Measurements from ENCODE around the gene SIX4.

The SIX4 gene

GRCh38 chr14:60670989-60671388, 53.2 kb downstream of the SIX4 start:
- no peak overlapping the region for H3K4me3 ChIP-seq (ENCODE audit: low read length)
- no peaks in the 10 kb centered on the region for H3K27me3 ChIP-seq (ENCODE audit: low read depth, low read length)
- H3K9ac ChIP-seq (ENCODE audit: low read length), result no peak overlapping the region
- H3K79me2 ChIP-seq (ENCODE audit: low read length), result no peaks in the 10 kb centered on the region
- H3K27ac ChIP-seq (ENCODE audit: low read length), result no peak overlapping the region
- H3K36me3 ChIP-seq (replicated peaks; ENCODE audit: low read depth, low read length), result no peaks in the 10 kb centered on the region
- no peaks in the 10 kb centered on the region for H3K4me1 ChIP-seq (ENCODE audit: low read length)
- no peaks in the 10 kb centered on the region for H3K9me3 ChIP-seq (ENCODE audit: insufficient read depth, low read length)
- TF ChIP-seq CTCF (IDR thresholded peaks at IDR 0.05; ENCODE audit: low read depth, low read length) (no peak), EZH2phosphoT487 (IDR thresholded peaks at IDR 0.05; ENCODE audit: low read depth) (no peak)
- no peak overlapping the region for H3K4me2 ChIP-seq (ENCODE audit: low read length)
- no peaks in the 10 kb centered on the region for H4K20me1 ChIP-seq (ENCODE audit: insufficient read depth, low read length)
- no peak overlapping the region for H2AFZ ChIP-seq (ENCODE audit: low read depth, low read length)

- H3K27me3 ChIP-seq (ENCODE audit: low read depth, low read length), result no peaks in the 10 kb centered on the region
- no peak overlapping the region for H3K4me3 ChIP-seq (ENCODE audit: low read length)
- H3K36me3 ChIP-seq (replicated peaks; ENCODE audit: low read depth, low read length), result no peaks in the 10 kb centered on the region
- H2AFZ ChIP-seq (ENCODE audit: low read depth, low read length), result no peak overlapping the region
- no peaks in the 10 kb centered on the region for H3K9me3 ChIP-seq (ENCODE audit: insufficient read depth, low read length)
- H3K4me2 ChIP-seq (ENCODE audit: low read length), result no peak overlapping the region
- H3K27ac ChIP-seq (ENCODE audit: low read length), result no peak overlapping the region
- no peaks in the 10 kb centered on the region for H3K79me2 ChIP-seq (ENCODE audit: low read length)
- TF ChIP-seq EZH2phosphoT487 (IDR thresholded peaks at IDR 0.05; ENCODE audit: low read depth), result no peak
- no peak for TF ChIP-seq CTCF (IDR thresholded peaks at IDR 0.05; ENCODE audit: low read depth, low read length)
- H3K9ac ChIP-seq (ENCODE audit: low read length), result no peak overlapping the region
- H4K20me1 ChIP-seq (ENCODE audit: insufficient read depth, low read length), result no peaks in the 10 kb centered on the region
- H3K4me1 ChIP-seq (ENCODE audit: low read length), result no peaks in the 10 kb centered on the region
Observed at GRCh38 chr14:60668431-60669112, 55.6 kb downstream of the SIX4 start.

- no peaks in the 10 kb centered on the region for H4K20me1 ChIP-seq (ENCODE audit: insufficient read depth, low read length)
- H3K36me3 ChIP-seq (replicated peaks; ENCODE audit: low read depth, low read length), result no peaks in the 10 kb centered on the region
- peaks cover 6% of the 10 kb centered on the region for H3K4me1 ChIP-seq (ENCODE audit: low read length)
- no peaks in the 10 kb centered on the region for H3K27me3 ChIP-seq (ENCODE audit: low read depth, low read length)
- H3K4me3 ChIP-seq (ENCODE audit: low read length), result no peak overlapping the region
- H3K9me3 ChIP-seq (ENCODE audit: insufficient read depth, low read length), result no peaks in the 10 kb centered on the region
- no peak overlapping the region for H3K27ac ChIP-seq (ENCODE audit: low read length)
- no peak overlapping the region for H2AFZ ChIP-seq (ENCODE audit: low read depth, low read length)
- no peak overlapping the region for H3K9ac ChIP-seq (ENCODE audit: low read length)
- no peak overlapping the region for H3K4me2 ChIP-seq (ENCODE audit: low read length)
- no peaks in the 10 kb centered on the region for H3K79me2 ChIP-seq (ENCODE audit: low read length)
- TF ChIP-seq CTCF (IDR thresholded peaks at IDR 0.05; ENCODE audit: low read depth, low read length) (no peak), EZH2phosphoT487 (IDR thresholded peaks at IDR 0.05; ENCODE audit: low read depth) (no peak)
Observed at GRCh38 chr14:60665177-60665550, 59.0 kb downstream of the SIX4 start.

GRCh38 chr14:60662982-60663381, 61.2 kb downstream of the SIX4 start:
- H3K9ac ChIP-seq (ENCODE audit: low read length), result no peak overlapping the region
- no peak overlapping the region for H2AFZ ChIP-seq (ENCODE audit: low read depth, low read length)
- no peaks in the 10 kb centered on the region for H3K27me3 ChIP-seq (ENCODE audit: low read depth, low read length)
- no peaks in the 10 kb centered on the region for H4K20me1 ChIP-seq (ENCODE audit: insufficient read depth, low read length)
- no peaks in the 10 kb centered on the region for H3K36me3 ChIP-seq (replicated peaks; ENCODE audit: low read depth, low read length)
- H3K9me3 ChIP-seq (ENCODE audit: insufficient read depth, low read length), result no peaks in the 10 kb centered on the region
- peaks cover 16% of the 10 kb centered on the region for H3K4me1 ChIP-seq (ENCODE audit: low read length)
- H3K79me2 ChIP-seq (ENCODE audit: low read length), result no peaks in the 10 kb centered on the region
- TF ChIP-seq EZH2phosphoT487 (IDR thresholded peaks at IDR 0.05; ENCODE audit: low read depth) (no peak), CTCF (IDR thresholded peaks at IDR 0.05; ENCODE audit: low read depth, low read length) (no peak)
- no peak overlapping the region for H3K27ac ChIP-seq (ENCODE audit: low read length)
- no peak overlapping the region for H3K4me2 ChIP-seq (ENCODE audit: low read length)
- H3K4me3 ChIP-seq (ENCODE audit: low read length), result no peak overlapping the region

All from OCI-LY3 (cell line).